ENCODE data around the gene OAS3.
"Not testable (repeated sequence)": the region's sequence is repeated elsewhere in the genome, so short reads cannot be mapped to it uniquely, and the experiment has no call there.

OAS3 gene

DNA sequence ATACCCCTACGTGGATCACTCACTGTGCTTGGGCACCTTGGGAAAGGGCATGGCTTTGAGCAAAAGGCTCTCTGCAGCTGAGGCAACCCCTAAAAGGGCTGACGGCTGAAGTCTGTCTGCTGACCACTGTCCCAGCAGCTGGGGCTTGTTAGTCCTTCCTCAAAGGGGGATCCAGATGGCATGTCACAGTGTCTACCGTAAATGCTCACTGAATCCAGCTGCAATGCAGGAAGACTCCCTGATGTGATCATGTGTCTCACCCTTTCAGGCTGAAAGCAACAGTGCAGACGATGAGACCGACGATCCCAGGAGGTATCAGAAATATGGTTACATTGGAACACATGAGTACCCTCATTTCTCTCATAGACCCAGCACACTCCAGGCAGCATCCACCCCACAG lies 19.2 kb upstream of the OAS3 start:
- H3K27ac ChIP-seq: no peak overlapping the region
- no peak for DNase-seq
- H3K36me3 ChIP-seq: peaks cover 0 to 29% (median 27%) of the 10 kb centered on the region in 3 donors
- H3K4me1 ChIP-seq: no peaks in the 10 kb centered on the region
- intact Hi-C loops (cut with DNase I; ENCODE audit: low total_unique reads): no loop called here
- TF ChIP-seq, protein P1, sequence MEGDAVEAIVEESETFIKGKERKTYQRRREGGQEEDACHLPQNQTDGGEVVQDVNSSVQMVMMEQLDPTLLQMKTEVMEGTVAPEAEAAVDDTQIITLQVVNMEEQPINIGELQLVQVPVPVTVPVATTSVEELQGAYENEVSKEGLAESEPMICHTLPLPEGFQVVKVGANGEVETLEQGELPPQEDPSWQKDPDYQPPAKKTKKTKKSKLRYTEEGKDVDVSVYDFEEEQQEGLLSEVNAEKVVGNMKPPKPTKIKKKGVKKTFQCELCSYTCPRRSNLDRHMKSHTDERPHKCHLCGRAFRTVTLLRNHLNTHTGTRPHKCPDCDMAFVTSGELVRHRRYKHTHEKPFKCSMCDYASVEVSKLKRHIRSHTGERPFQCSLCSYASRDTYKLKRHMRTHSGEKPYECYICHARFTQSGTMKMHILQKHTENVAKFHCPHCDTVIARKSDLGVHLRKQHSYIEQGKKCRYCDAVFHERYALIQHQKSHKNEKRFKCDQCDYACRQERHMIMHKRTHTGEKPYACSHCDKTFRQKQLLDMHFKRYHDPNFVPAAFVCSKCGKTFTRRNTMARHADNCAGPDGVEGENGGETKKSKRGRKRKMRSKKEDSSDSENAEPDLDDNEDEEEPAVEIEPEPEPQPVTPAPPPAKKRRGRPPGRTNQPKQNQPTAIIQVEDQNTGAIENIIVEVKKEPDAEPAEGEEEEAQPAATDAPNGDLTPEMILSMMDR (IDR thresholded peaks at IDR 0.05): no peak
- H3K27me3 ChIP-seq: no peaks in the 10 kb centered on the region
- no peak overlapping the region for H3K4me3 ChIP-seq
- peaks cover 0 to 2% (median 0%) of the 10 kb centered on the region in 3 donors for H3K9me3 ChIP-seq

DNA sequence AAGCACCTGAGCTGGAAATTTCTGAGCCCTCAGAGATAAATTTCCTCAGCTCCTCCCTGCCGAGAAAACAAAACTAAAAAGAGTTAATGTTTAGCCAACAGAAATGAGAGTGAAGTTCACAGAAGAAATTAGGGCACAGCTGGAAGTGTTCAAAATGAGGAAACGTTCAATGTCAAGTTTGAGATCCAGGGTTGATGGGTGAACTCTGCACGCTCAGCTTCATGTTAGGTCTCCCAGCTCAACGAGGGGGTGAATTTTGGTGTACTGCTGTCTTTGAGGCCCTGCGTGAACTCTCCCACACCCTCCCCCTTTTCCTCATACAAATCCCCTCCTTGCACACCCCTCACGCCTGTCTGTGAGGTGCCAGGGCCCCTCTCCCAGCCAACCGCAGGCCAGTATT lies 13.3 kb upstream of the OAS3 start:
- DNase-seq: no peak
- Histone ChIP-seq H3K4me1 (no peaks in the 10 kb centered on the region), H3K36me3 (no peaks in the 10 kb centered on the region), H3K27me3 (no peaks in the 10 kb centered on the region), H3K4me3 (no peak overlapping the region), H3K9me3 (no peaks in the 10 kb centered on the region), H3K27ac (no peak overlapping the region)
- intact Hi-C loops (cut with DNase I; ENCODE audit: low total_unique reads): no loop called here
- TF ChIP-seq, protein P1 (IDR thresholded peaks at IDR 0.05): no peak

DNA sequence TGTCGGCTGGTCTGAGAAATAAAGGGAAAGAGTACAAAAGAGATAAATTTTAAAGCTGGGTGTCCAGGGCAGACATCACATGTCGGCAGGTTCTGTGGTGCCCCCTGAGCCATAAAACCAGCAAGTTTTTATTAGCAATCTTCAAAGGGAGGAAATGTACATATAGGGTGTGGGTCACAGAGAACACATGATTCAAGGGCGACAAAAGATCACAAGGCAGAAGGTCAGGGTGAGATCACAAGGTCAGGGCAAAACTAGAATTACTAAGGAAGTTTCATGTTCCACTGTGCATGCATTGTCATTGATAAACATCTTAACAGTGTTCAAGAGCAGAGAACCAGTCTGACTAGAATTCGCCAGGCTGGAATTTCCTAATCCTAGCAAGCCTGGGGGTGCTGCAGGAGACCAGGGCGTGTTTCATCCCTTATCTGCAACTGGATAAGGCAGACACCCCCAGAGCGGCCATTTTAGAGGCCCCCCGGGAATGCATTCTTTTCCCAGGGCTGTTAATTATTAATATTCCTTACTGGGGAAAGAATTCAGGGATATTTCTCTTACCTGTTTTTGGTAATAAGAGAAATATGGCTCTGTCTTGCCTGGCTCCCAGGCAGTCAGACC lies 11.7 kb upstream of the OAS3 start:
- H3K36me3 ChIP-seq; intact Hi-C loops (cut with DNase I; ENCODE audit: low total_unique reads); H3K9me3 ChIP-seq; H3K4me3 ChIP-seq; H3K4me1 ChIP-seq; DNase-seq; H3K27ac ChIP-seq; H3K27me3 ChIP-seq: not testable (repeated sequence)

DNA sequence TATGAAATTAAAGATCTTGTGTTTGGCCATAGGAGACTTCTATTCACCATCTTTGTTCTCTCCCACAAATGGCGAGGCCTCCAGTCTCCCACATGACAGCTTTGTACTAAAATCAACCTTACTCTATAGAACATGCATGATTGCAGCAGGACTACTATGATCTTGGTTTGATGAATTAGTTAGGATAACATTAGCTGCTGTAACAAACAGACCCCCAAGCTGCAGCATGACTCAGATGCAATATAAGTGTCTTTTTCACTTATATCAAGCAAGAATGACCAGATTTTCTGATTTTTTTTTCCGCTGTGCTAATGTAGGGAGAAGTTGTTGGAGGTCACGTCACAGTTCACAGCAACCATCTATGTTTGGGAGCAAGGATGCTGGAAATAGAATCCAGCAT lies 10.8 kb upstream of the OAS3 start:
- TF ChIP-seq, protein P1 (IDR thresholded peaks at IDR 0.05): no peak

DNA sequence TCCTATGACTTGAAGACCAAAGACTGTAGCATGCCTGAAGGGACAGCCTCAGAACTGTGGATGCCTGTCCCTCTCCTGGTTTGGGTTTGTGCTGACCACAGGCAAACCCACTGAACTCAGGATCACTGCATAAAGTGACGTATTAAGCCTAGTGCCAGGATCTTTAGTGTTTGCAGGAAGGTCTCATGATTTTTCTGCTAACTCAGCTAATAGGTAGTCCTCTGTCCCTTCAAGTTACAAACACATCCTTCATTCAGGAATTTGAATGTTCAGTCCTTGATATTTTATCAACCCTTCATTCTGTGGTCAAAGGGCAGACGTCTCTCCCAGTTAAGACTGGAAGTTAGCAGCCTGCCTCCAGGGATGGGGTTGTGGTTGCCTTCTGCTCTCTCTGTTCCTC lies 10.3 kb upstream of the OAS3 start:
- no peak for DNase-seq
- no peaks in the 10 kb centered on the region for H3K4me1 ChIP-seq
- no peaks in the 10 kb centered on the region for H3K9me3 ChIP-seq
- H3K27ac ChIP-seq: no peak overlapping the region
- no peaks in the 10 kb centered on the region for H3K36me3 ChIP-seq
- intact Hi-C loops (cut with DNase I; ENCODE audit: low total_unique reads): no loop called here
- TF ChIP-seq, protein P1 (IDR thresholded peaks at IDR 0.05): no peak
- no peaks in the 10 kb centered on the region for H3K27me3 ChIP-seq
- H3K4me3 ChIP-seq: no peak overlapping the region

More for the DNA sequence above, 10.8 kb upstream of the OAS3 start:
- Histone ChIP-seq H3K4me3 (no peak overlapping the region), H3K27me3 (no peaks in the 10 kb centered on the region), H3K27ac (no peak overlapping the region), H3K4me1 (no peaks in the 10 kb centered on the region), H3K36me3 (no peaks in the 10 kb centered on the region), H3K9me3 (no peaks in the 10 kb centered on the region)
- DNase-seq: no peak
- intact Hi-C loops (cut with DNase I; ENCODE audit: low total_unique reads): no loop called here

DNA sequence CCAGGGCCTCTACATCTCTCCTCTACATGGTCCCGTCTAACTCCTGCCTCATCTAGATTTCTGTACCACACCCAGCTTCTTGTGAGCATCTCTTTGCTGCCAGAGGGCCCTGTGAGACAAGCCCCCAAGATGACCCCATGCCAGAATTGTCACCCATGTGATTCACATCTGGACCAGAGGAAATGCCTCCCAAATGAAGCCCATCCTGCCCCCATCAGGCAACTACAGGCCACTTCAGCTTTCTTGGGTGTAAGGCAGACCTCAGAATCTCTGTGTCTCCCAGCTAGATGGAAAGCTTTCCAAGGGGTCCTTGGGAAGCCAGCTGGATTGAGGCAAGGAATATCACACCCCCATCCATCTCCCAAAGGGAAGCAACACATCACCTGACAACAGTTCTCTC lies 9.3 kb upstream of the OAS3 start:
- Histone ChIP-seq H3K27ac (no peak overlapping the region), H3K36me3 (no peaks in the 10 kb centered on the region), H3K9me3 (no peaks in the 10 kb centered on the region), H3K27me3 (no peaks in the 10 kb centered on the region), H3K4me3 (no peak overlapping the region), H3K4me1 (no peaks in the 10 kb centered on the region)
- DNase-seq: no peak
- intact Hi-C loops (cut with DNase I; ENCODE audit: low total_unique reads): no loop called here
- TF ChIP-seq, protein P1 (IDR thresholded peaks at IDR 0.05): no peak
